Naive thymus-derived CD4-positive, alpha-beta T cell (primary cell): ENCODE measurements around the gene SCCPDH. TPM values are rescaled to one million over a fixed set of nuclear protein-coding genes. Genes with fewer than 3 reads are reported as not detected.

ENCODE experiments used
- ATAC-seq: fragments of 150-1000 bp; cut with Tn5 transposase; 2 replicates; pipeline ENCODE4 v1.10.0; 2021; ENCODE audit warnings: mild to moderate bottlenecking, moderate library complexity
- CTCF ChIA-PET: fragments of 350-600 bp; sonication (Branson Sonifier 250); formaldehyde crosslinking; loops from one replicate; lab custom pipeline; 2021; ENCODE audit warnings: antibody characterized with exemption; lab: Charles Lee
- POLR2A ChIA-PET: fragments of 350-600 bp; sonication (Branson Sonifier 250); formaldehyde crosslinking; loops from one replicate; lab custom pipeline; 2021; ENCODE audit warnings: antibody characterized with exemption, inconsistent platforms; lab: Charles Lee
- DNase-seq, 9 donors: peaks; one replicate each; pipeline versions ENCODE4 v3.0.0 to v3.0.0-alpha.2; 2020 to 2022; ENCODE audit warnings: mixed read lengths in 1 of 9
- H3K27ac ChIP-seq: one replicate; pipeline ENCODE4 v1.7.0; 2013; ENCODE audit warnings: mild to moderate bottlenecking, low read depth, low read length, moderate library complexity
- H3K27me3 ChIP-seq, 2 donors: one replicate each; pipeline ENCODE4 v1.7.0; 2013; ENCODE audit warnings: low read length in 2 of 2, mild to moderate bottlenecking in 2 of 2, moderate library complexity in 2 of 2; ENCODE audit not compliant: control insufficient read depth in 2 of 2, insufficient read depth in 2 of 2
- H3K36me3 ChIP-seq, 3 experiments: 1 replicate in 2 of 3; 2 replicates in 1 of 3; pipeline ENCODE4 v1.7.0; 2013; ENCODE audit warnings: low read length in 3 of 3, mild to moderate bottlenecking in 3 of 3, moderate library complexity in 1 of 3; ENCODE audit not compliant: insufficient read depth in 3 of 3, control insufficient read depth in 2 of 3
- H3K4me1 ChIP-seq, 2 donors: one replicate each; pipeline ENCODE4 v1.7.0; 2013; ENCODE audit warnings: low read length in 2 of 2, mild to moderate bottlenecking in 2 of 2, moderate library complexity in 1 of 2; ENCODE audit not compliant: control insufficient read depth in 2 of 2, insufficient read depth in 2 of 2
- H3K4me3 ChIP-seq: 2 replicates; pipeline ENCODE4 v1.7.0; 2013; ENCODE audit warnings: mild to moderate bottlenecking, low read length
- H3K9me3 ChIP-seq, 3 experiments: 1 replicate in 2 of 3; 2 replicates in 1 of 3; pipeline ENCODE4 v1.7.0; 2013; ENCODE audit warnings: low read length in 3 of 3; ENCODE audit not compliant: control insufficient read depth in 2 of 3
- H3K27ac Mint-ChIP-seq, 9 donors: one replicate each; pipeline ENCODE4 v1.8.0; 2020 to 2022; ENCODE audit warnings: mixed read lengths in 9 of 9, mild to moderate bottlenecking in 8 of 9, moderate library complexity in 5 of 9, inconsistent platforms in 2 of 9
- H3K27me3 Mint-ChIP-seq, 5 donors: one replicate each; pipeline ENCODE4 v1.8.0; 2021 to 2022; ENCODE audit warnings: mixed read lengths in 5 of 5, mild to moderate bottlenecking in 1 of 5
- H3K36me3 Mint-ChIP-seq, 5 donors: one replicate each; pipeline ENCODE4 v1.8.0; 2020 to 2022; ENCODE audit warnings: mixed read lengths in 5 of 5, mild to moderate bottlenecking in 3 of 5, inconsistent platforms in 1 of 5
- H3K4me1 Mint-ChIP-seq, 7 donors: one replicate each; pipeline ENCODE4 v1.8.0; 2020 to 2022; ENCODE audit warnings: mixed read lengths in 7 of 7, mild to moderate bottlenecking in 3 of 7, inconsistent platforms in 1 of 7
- H3K4me3 Mint-ChIP-seq, 10 donors: one replicate each; pipeline ENCODE4 v1.8.0; 2020 to 2022; ENCODE audit warnings: mild to moderate bottlenecking in 10 of 10, mixed read lengths in 10 of 10, moderate library complexity in 6 of 10, inconsistent platforms in 2 of 10
- H3K9me3 Mint-ChIP-seq, 11 donors: one replicate each; pipeline ENCODE4 v1.8.0; 2020 to 2022; ENCODE audit warnings: mixed read lengths in 11 of 11, mild to moderate bottlenecking in 4 of 11, inconsistent platforms in 1 of 11, moderate library complexity in 1 of 11
- intact Hi-C, 2 donors: fragments of 100-400 bp; cut with micrococcal nuclease; formaldehyde crosslinking; loops; one replicate each; pipeline ENCODE4 v1.15.1; 2023
- polyA plus RNA-seq, 2 donors: library from polyadenylated mRNA; unstranded; fragments of 300-500 nt; fragmentation: Illumina TruSeq; gene quantifications; one replicate each; pipeline ENCODE4 v1.2.3, GENCODE V29; 2021
- total RNA-seq, 6 experiments: library from RNA in 5 of 6; stranded (reverse) in 5 of 6; gene quantifications; 1 replicate in 5 of 6; 2 replicates in 1 of 6; pipeline ENCODE4 v1.2.3 and lab custom pipeline; 2021 to 2026

Gene SCCPDH
- total and polyA plus RNA-seq, 7 experiments from 2014 or later = 3.5 to 14.5 (median 5.3) TPM

DNA sequence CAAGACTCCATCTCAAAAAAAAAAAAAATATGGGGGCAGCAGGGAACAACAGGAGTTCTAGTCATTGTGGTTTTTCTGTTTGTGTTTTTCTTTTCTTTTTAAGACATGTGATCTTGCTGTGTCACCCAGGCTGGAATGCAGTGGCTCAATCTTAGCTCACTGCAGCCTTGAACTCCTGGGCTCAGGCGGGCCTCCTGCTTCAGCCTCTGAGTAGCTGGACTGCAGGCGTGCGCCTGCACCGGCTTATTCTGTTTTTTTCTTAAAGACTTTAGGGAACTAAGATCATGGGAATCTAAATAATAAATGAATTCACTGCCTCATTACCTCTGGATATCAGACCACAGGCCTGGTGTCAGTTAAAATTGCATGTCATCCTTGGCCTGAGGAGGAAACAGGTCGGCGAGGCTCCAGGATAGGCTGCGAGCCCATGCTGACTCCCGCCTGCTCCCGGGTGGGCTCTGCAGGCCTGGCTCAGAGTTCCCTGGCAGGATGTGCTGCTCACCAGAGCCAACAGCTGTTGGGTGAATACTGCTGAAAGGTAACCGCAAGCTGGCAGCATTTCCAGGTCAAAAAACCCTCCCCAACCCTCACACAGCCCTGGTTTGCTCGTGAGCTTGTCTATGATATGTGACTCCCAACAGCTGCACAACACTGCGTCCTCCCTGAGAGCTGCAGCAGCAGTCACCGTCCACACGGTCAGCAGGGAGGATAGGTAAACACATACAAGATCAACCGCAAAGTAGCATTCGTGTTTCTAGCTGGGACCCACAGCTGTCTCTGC lies 58.1 kb downstream of the SCCPDH start:
- DNase-seq = peak in 2 of 9 donors; percentile 4 to 20
- H3K4me1 Mint-ChIP-seq = peaks cover 6 to 31% (median 22%) of the 10 kb centered on the region in 7 donors
- H3K27me3 Mint-ChIP-seq = peaks cover 0 to 9% (median 0%) of the 10 kb centered on the region in 5 donors
- H3K27me3 ChIP-seq = no peaks in the 10 kb centered on the region
- H3K9me3 ChIP-seq = no peaks in the 10 kb centered on the region
- H3K9me3 Mint-ChIP-seq = peaks cover 0 to 3% (median 0%) of the 10 kb centered on the region in 11 donors
- intact Hi-C loops = loop anchor here in 1 of 2 donors (10.0 kb wide), 1 partner anchor 62 kb away; no protein-coding TSS in a partner anchor
- ChIA-PET CTCF (no interaction called here), POLR2A (no interaction called here)
- peaks cover 0 to 6% of the 10 kb centered on the region in 2 donors for H3K4me1 ChIP-seq
- H3K36me3 ChIP-seq = no peaks in the 10 kb centered on the region
- peak overlapping the region in 4 of 9 donors; percentile 15 to 71 (median 56) for H3K27ac Mint-ChIP-seq
- peak; percentile 52 for ATAC-seq
- H3K27ac ChIP-seq = no peak overlapping the region
- no peak overlapping the region for H3K4me3 ChIP-seq
- peak overlapping the region in 8 of 10 donors; percentile 1 to 65 (median 34) for H3K4me3 Mint-ChIP-seq
- H3K36me3 Mint-ChIP-seq = peaks cover 0 to 3% (median 0%) of the 10 kb centered on the region in 5 donors

DNA sequence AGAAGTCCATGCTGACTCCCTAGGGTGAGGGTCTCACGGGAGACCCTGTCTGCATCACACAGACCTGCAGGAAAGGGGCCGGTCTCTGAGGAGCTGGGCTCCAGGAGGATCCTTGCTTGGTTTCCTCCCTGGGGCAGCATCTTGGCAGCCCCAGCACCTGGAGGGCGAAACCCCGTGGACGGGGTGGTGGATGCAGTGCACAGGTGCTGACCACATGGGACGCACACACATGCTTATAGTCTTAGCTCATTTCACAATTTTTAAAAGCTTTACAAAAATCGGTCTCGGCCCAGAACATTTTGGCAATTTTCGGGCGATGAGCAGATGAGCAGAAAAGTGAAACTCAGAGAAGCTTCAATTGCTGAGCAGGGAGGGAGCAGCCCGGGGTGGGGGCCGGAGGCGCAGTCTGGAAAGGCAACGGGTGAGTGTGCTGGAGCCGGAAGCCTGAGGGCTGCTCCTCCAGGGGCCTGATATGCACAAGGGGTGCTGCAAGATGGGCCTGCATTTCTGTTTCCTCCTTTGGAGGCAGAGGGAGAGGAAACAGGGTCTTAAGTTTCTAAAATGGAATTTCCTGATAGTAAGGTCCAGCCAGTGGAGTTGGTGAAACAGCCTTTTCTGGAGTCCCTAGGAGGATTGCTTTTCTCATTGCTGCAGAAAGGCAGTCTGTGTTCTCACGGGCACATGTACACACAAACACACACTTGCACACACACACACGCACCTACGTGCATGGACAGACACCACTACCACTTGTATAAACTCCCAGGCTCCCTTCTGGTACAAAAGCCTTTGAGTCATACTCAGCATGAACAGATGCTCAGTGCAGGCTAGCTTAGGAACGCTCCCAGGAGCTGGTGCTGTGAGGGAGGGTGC lies 60.6 kb downstream of the SCCPDH start:
- Mint-ChIP-seq H3K36me3 (peaks cover 0 to 4% (median 3%) of the 10 kb centered on the region in 5 donors), H3K4me1 (peaks cover 12 to 40% (median 27%) of the 10 kb centered on the region in 7 donors), H3K27ac (peak overlapping the region in 3 of 9 donors; percentile 13 to 38 (median 36)), H3K27me3 (peaks cover 2 to 17% (median 8%) of the 10 kb centered on the region in 5 donors), H3K9me3 (peaks cover 0 to 3% (median 0%) of the 10 kb centered on the region in 11 donors), H3K4me3 (peak overlapping the region; percentile 41 to 77 (median 64))
- ChIA-PET POLR2A (no interaction called here), CTCF (no interaction called here)
- intact Hi-C loops = loop anchor here in 1 of 2 donors (2.0 to 10.0 kb wide), 2 partner anchors 60 to 78 kb away; no protein-coding TSS in a partner anchor
- no peaks in the 10 kb centered on the region for H3K9me3 ChIP-seq
- peak in 5 of 9 donors; percentile 5 to 27 (median 21) for DNase-seq
- H3K27me3 ChIP-seq = no peaks in the 10 kb centered on the region
- H3K4me3 ChIP-seq = no peak overlapping the region
- no peak overlapping the region for H3K27ac ChIP-seq
- peaks cover 0 to 6% of the 10 kb centered on the region in 2 donors for H3K4me1 ChIP-seq
- H3K36me3 ChIP-seq = no peaks in the 10 kb centered on the region
- peak; percentile 21 for ATAC-seq

DNA sequence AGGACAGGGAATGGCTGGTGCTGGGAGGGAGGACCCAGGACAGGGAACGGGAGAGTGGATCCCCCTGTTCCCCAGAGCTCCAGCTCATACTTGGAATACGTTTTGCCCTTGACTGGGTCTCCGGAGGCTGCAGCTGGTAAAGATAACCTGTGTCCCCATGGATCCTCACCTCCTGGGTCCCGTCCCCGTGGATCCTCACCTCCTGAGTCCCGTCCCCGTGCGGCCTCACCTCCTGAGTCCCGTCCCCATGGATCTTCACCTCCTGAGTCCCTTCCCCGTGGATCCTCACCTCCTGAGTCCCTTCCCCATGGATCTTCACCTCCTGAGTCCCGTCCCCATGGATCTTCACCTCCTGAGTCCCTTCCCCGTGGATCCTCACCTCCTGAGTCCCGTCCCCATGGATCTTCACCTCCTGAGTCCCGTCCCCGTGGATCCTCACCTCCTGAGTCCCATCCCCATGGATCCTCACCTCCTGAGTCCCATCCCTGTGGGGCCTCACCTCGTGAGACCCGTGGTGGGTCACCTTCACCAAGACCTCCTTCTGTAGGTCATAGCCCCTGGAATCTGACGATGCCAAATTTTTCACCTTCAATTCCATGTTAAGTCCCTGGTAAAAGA lies 61.4 kb downstream of the SCCPDH start:
- no peaks in the 10 kb centered on the region for H3K9me3 ChIP-seq
- Mint-ChIP-seq H3K4me1 (peaks cover 12 to 40% (median 27%) of the 10 kb centered on the region in 7 donors), H3K9me3 (peaks cover 0 to 3% (median 0%) of the 10 kb centered on the region in 11 donors), H3K27me3 (peaks cover 2 to 21% (median 15%) of the 10 kb centered on the region in 5 donors), H3K27ac (peak overlapping the region in 1 of 9 donors; percentile 38), H3K4me3 (peak overlapping the region in 1 of 10 donors; percentile 34), H3K36me3 (peaks cover 0 to 4% (median 3%) of the 10 kb centered on the region in 5 donors)
- H3K27me3 ChIP-seq = no peaks in the 10 kb centered on the region
- peaks cover 0 to 6% of the 10 kb centered on the region in 2 donors for H3K4me1 ChIP-seq
- ATAC-seq (no peak), DNase-seq (no peak)
- ChIA-PET CTCF (no interaction called here), POLR2A (no interaction called here)
- H3K4me3 ChIP-seq = no peak overlapping the region
- H3K36me3 ChIP-seq = no peaks in the 10 kb centered on the region
- intact Hi-C loops = loop anchor here in 1 of 2 donors (2.0 to 10.0 kb wide), 2 partner anchors 59 to 79 kb away; no protein-coding TSS in a partner anchor
- no peak overlapping the region for H3K27ac ChIP-seq

DNA sequence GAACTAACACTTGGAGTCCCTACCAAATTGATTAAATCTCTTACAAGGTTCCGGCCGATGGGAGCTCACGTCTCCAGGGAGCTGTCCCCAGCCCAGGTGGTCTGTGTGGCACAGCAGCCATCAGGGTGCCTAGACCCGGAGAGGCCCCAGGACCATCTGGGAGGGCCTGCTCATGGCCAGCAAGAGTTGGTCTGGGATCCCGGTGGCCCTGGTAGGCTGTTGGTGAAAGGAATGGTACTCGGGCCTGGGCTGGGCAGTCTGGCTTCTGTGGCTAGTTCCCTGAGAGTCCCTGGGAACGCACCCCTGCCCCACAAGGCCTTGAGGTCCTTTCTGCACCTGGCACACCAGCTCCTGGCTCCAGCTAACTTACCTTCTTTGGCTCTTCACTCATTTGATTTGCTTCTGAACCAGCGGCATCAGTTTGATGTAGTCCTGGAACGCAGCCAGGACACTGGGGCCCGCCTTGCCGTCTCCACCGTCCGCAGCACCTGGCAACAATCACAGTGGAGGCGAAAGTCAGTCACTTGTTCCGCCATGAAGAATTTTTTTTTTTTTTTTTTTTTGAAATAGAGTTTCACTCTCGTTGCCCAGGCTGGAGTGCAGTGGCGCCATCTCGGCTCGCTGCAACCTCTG lies 62.5 kb downstream of the SCCPDH start:
- peaks cover 0 to 6% of the 10 kb centered on the region in 2 donors for H3K4me1 ChIP-seq
- H3K4me3 ChIP-seq = no peak overlapping the region
- ATAC-seq (no peak), DNase-seq (no peak)
- Mint-ChIP-seq H3K4me3 (no peak overlapping the region), H3K4me1 (peaks cover 12 to 40% (median 27%) of the 10 kb centered on the region in 7 donors), H3K9me3 (peaks cover 0 to 3% (median 0%) of the 10 kb centered on the region in 11 donors), H3K27ac (no peak overlapping the region), H3K27me3 (peaks cover 2 to 24% (median 20%) of the 10 kb centered on the region in 5 donors), H3K36me3 (peaks cover 0 to 4% (median 3%) of the 10 kb centered on the region in 5 donors)
- no peaks in the 10 kb centered on the region for H3K27me3 ChIP-seq
- H3K27ac ChIP-seq = no peak overlapping the region
- no peaks in the 10 kb centered on the region for H3K36me3 ChIP-seq
- ChIA-PET CTCF (no interaction called here), POLR2A (interaction anchor here (0.6 kb wide), 1 partner anchor 542 kb away, joined by 3 read pairs; no protein-coding TSS in a partner anchor)
- intact Hi-C loops = loop anchor here in 1 of 2 donors (10.0 kb wide), 1 partner anchor 58 kb away; no protein-coding TSS in a partner anchor
- no peaks in the 10 kb centered on the region for H3K9me3 ChIP-seq

DNA sequence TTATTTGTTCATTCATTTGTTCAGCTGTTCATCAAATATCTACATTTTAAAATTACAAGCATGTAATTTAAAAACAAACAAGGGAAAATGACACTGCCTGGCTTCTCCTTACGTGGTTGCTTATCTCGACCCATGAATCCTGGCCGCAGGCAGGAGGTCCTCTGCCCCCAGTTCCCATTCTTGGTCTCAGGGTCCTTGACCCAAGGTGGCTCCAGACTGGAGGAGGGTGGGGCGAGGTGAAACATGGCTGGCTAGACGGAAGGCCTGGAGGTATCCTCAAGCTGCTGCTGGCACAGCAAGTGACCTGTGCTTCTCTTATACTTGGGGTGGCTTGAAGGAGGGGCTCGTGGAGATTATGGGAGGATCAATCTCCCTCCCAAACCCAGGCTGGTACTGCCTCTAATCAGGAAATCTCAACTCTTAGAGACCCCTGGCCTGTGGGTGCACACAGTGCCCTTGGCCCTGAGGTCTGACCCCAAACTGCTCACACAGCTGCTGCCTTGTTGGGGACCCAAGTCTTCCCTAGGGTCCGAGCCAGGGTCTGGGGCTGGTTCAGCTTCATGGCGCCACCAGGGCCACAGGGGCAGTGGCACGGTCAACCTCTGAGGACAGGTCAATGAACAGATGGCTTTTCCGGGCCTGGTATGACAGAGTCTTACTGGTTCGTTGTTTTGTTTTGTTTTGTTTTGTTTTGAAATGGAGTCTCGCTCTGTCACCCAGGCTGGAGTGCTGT lies 63.7 kb downstream of the SCCPDH start:
- Mint-ChIP-seq H3K27ac (no peak overlapping the region), H3K4me3 (peak overlapping the region in 1 of 10 donors; percentile 66), H3K9me3 (peaks cover 0 to 3% (median 0%) of the 10 kb centered on the region in 11 donors), H3K4me1 (peaks cover 6 to 30% (median 18%) of the 10 kb centered on the region in 7 donors), H3K27me3 (peaks cover 2 to 29% (median 22%) of the 10 kb centered on the region in 5 donors), H3K36me3 (peaks cover 0 to 4% (median 0%) of the 10 kb centered on the region in 5 donors)
- H3K9me3 ChIP-seq = no peaks in the 10 kb centered on the region
- no peaks in the 10 kb centered on the region for H3K4me1 ChIP-seq
- POLR2A ChIA-PET = no interaction called here
- H3K27ac ChIP-seq = no peak overlapping the region
- H3K4me3 ChIP-seq = no peak overlapping the region
- H3K27me3 ChIP-seq = no peaks in the 10 kb centered on the region
- intact Hi-C loops = loop anchor here in 1 of 2 donors (10.0 kb wide), 1 partner anchor 57 kb away; no protein-coding TSS in a partner anchor
- CTCF ChIA-PET = no interaction called here
- no peaks in the 10 kb centered on the region for H3K36me3 ChIP-seq
- no peak for DNase-seq
- no peak for ATAC-seq
